Thoracic aorta (tissue), 2 donors: Measurements from ENCODE around the gene EXD3. TPM values are rescaled to one million over a fixed set of nuclear protein-coding genes. Genes with fewer than 3 reads are reported as not detected.

Source experiments
- ATAC-seq: fragments of 150-250 bp; one replicate; pipeline ENCODE4 v1.8.0; 2017; ENCODE audit warnings: low read depth; ENCODE audit not compliant: insufficient number of reproducible peaks, low FRiP score
- DNase-seq: peaks from one replicate; pipeline ENCODE4 v3.0.0-alpha.2; 2020; ENCODE audit warnings: low spot score
- H3K27ac ChIP-seq, 2 donors: fragments of 200-600 bp; sonication (generic); 1 replicate in 1 of 2; 2 replicates in 1 of 2; pipeline ENCODE4 v1.5.1; 2016; ENCODE audit warnings: mild to moderate bottlenecking in 2 of 2, moderate library complexity in 2 of 2
- H3K27me3 ChIP-seq: fragments of 200-600 bp; sonication (generic); replicated peaks from 2 replicates; pipeline ENCODE4 v1.6.0; 2016; ENCODE audit warnings: mild to moderate bottlenecking; ENCODE audit not compliant: insufficient read depth
- H3K36me3 ChIP-seq: fragments of 200-600 bp; sonication (generic); one replicate; pipeline ENCODE4 v1.5.1; 2016
- H3K4me1 ChIP-seq, 2 donors: fragments of 200-600 bp; sonication (generic); 1 replicate in 1 of 2; 2 replicates in 1 of 2; pipeline versions ENCODE4 v1.5.1 to v1.6.0; 2016; ENCODE audit warnings: low read depth in 2 of 2, mild to moderate bottlenecking in 1 of 2; ENCODE audit not compliant: control insufficient read depth in 1 of 2
- H3K4me3 ChIP-seq: fragments of 200-600 bp; sonication (generic); 2 replicates; pipeline ENCODE4 v1.5.1; 2016; ENCODE audit warnings: mild to moderate bottlenecking
- H3K9me3 ChIP-seq: fragments of 200-600 bp; sonication (generic); 2 replicates; pipeline ENCODE4 v1.5.1; 2016
- total RNA-seq, 2 donors: library from RNA; depleted of rRNA; stranded (reverse); fragments of >200 nt; gene quantifications; one replicate each; pipeline versions ENCODE4 v1.1.0 to v1.2.3, GENCODE V29; 2016
- TF ChIP-seq, protein P1 (sequence below): fragments of 200-600 bp; sonication (generic); IDR thresholded peaks from one replicate; pipeline ENCODE4 v1.5.1; 2019; ENCODE audit warnings: antibody characterized with exemption

The EXD3 gene
- total RNA-seq, 2 donors from 2014 or later = 22.7 to 29.4 TPM

DNA sequence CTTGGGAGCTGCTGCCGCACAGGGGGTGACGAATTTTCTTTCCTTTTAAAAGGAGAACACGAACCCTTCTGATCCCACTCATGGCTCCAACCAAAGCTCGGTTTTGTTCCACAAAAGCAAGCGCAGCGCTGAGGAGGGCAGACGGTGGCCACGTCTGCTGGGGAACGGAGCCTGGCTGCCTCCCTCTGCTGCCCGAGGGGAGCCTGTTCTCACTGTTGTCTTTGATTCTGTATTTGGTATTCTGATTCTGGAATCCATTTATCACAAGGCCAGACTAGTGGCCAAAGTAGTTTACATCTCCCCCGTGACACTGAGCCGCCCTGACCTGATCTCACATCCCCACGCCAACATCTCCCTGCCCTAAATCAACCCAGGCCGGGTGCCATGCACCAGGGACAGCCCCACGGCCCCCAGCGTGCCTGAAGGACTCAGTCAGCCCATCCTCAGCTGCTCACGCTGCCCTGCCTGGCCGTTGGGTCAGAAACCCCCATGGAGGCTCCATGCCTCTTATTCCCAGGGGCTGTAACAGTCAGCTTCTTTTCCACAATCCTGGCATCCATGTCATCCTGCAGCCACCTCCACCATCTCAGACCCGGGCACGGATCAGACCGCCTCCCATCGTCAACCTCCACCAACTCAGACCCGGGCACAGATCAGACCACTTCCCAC, 42.9 kb upstream of the EXD3 start:
- no peak overlapping the region for H3K4me3 ChIP-seq
- no peaks in the 10 kb centered on the region for H3K4me1 ChIP-seq
- peaks cover 5% of the 10 kb centered on the region for H3K36me3 ChIP-seq
- DNase-seq (no peak), ATAC-seq (no peak)
- TF ChIP-seq, protein P1, sequence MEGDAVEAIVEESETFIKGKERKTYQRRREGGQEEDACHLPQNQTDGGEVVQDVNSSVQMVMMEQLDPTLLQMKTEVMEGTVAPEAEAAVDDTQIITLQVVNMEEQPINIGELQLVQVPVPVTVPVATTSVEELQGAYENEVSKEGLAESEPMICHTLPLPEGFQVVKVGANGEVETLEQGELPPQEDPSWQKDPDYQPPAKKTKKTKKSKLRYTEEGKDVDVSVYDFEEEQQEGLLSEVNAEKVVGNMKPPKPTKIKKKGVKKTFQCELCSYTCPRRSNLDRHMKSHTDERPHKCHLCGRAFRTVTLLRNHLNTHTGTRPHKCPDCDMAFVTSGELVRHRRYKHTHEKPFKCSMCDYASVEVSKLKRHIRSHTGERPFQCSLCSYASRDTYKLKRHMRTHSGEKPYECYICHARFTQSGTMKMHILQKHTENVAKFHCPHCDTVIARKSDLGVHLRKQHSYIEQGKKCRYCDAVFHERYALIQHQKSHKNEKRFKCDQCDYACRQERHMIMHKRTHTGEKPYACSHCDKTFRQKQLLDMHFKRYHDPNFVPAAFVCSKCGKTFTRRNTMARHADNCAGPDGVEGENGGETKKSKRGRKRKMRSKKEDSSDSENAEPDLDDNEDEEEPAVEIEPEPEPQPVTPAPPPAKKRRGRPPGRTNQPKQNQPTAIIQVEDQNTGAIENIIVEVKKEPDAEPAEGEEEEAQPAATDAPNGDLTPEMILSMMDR = no peak
- no peaks in the 10 kb centered on the region for H3K27me3 ChIP-seq
- H3K27ac ChIP-seq = no peak overlapping the region
- no peaks in the 10 kb centered on the region for H3K9me3 ChIP-seq

DNA sequence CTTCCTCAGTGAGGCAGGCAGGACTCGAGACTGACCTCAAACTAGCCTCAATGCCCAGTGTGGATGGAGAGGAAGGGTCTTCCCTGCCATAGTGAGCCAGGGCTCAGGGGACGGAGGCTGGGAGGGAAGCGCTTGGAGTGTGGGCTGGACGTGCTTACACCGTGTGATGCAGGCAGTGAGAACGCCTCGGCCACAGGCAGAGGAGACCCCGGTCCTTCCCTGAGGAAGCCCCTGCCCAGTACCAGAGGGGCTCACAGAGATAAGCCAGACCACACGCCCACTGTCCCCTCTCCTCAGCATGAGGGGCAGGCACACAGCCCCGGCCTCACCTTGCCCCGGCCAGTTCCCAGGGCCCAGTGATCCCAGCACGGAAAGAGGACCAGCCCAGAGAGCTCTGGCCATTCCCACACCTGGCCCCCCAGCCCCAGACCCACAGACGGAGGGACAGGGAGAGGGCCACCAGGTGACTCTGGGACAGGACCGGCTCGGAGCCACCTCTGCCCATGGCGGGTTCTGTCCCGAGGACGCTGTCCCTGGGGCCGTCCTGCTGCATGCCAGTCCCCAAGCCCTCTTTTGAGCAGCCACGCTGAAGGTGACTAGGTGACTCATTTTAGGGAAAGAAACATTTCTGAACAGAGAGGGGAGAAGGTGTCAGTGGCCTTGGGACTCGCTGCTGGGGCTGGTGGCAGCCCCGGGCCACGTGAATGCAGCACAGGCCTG, 42.2 kb upstream of the EXD3 start:
- no peaks in the 10 kb centered on the region for H3K4me1 ChIP-seq
- no peaks in the 10 kb centered on the region for H3K27me3 ChIP-seq
- no peak overlapping the region for H3K27ac ChIP-seq
- peaks cover 5% of the 10 kb centered on the region for H3K36me3 ChIP-seq
- DNase-seq (no peak), ATAC-seq (no peak)
- no peak overlapping the region for H3K4me3 ChIP-seq
- no peaks in the 10 kb centered on the region for H3K9me3 ChIP-seq
- TF ChIP-seq, protein P1 = no peak

DNA sequence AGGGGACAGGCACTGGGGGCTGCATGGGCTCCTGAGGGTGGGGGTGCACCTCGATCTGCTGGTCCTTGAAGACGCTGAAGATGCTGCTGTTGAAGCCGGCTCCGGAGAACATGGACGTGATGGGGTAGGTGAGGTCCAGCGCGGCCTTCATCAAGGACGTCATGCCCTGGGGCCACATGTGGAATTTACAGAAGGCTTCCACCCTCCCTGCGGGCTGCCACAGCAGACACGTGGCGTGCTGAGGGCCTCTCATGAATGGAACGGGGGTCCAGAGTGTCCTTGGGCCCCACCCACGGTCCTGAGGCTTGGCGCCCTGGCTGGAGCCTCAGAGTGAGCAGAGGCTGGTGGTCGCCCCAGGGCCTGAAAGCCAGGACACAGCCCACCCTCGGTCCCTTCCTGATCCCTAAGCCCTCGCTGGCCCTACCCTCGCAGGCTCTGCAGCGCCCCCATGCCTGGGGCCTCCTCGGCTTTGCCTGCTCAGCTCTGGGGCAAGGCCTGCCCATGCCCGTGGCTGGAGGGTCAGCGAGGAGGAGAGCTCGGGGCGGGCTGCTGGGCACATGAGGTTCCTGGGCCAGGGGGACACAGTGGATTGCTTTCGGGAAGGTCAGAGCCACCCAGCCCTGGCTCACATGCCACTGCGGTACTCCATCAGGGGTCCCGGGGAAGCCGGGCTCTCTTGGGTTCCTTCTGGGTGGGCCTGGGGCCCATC, 41.5 kb upstream of the EXD3 start:
- TF ChIP-seq, protein P1 = no peak
- no peak for DNase-seq
- no peak for ATAC-seq

DNA sequence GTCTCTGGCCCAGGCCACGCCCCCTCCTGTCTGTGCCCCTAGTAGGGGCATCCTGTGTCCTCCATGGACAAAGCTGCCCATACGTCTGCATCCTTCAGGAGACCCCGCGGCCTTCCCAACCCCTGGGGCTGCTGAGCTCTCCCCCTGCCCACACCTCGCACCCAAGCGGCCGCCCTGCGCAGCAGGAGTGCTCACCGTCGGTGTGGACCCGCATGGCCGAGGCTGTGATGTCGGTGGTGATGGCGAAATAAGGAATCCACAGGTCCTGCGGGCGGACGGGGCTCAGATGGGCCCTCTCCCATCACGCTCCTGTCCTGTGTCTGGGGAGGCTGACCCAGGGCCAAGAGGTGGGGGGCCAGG, 40.9 kb upstream of the EXD3 start:
- H3K27me3 ChIP-seq = no peaks in the 10 kb centered on the region
- H3K36me3 ChIP-seq = peaks cover 5% of the 10 kb centered on the region
- peaks cover 4 to 6% of the 10 kb centered on the region in 2 donors for H3K4me1 ChIP-seq
- no peak overlapping the region for H3K4me3 ChIP-seq
- ATAC-seq (no peak), DNase-seq (no peak)
- no peaks in the 10 kb centered on the region for H3K9me3 ChIP-seq
- H3K27ac ChIP-seq = no peak overlapping the region
- TF ChIP-seq, protein P1 = no peak

More for the DNA sequence above, 41.5 kb upstream of the EXD3 start:
- Histone ChIP-seq H3K9me3 (no peaks in the 10 kb centered on the region), H3K4me1 (peaks cover 4% of the 10 kb centered on the region in 2 donors), H3K36me3 (peaks cover 5% of the 10 kb centered on the region), H3K27me3 (no peaks in the 10 kb centered on the region), H3K4me3 (no peak overlapping the region), H3K27ac (no peak overlapping the region)
